ENCODE data around the gene STAT2. TPM values are rescaled to one million over a fixed set of nuclear protein-coding genes. Genes with fewer than 3 reads are reported as not detected.

Gene STAT2
- total RNA-seq, 1 donor from 2014 or later = 188 TPM

DNA sequence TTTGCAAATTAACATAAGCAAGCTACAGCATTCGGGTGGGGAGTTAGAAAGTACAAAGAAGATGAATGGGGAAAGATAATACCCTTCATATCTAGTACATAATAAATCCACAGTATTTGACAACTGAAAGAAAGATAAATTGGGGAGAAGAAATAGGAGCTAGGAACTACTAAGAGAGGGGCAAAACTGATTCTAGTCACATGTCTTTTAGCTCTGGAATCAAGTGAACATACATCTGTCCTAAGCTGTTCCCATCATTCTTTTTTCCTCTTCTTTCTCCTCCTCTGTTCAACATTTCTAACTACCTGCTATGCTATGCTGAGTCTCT, 18.0 kb upstream of the STAT2 start:
- Mint-ChIP-seq H3K4me3 (no peak overlapping the region), H3K9me3 (peaks cover 6% of the 10 kb centered on the region), H3K27me3 (ENCODE audit: low read depth) (peaks cover 4% of the 10 kb centered on the region), H3K27ac (no peak overlapping the region), H3K4me1 (peaks cover 11% of the 10 kb centered on the region), H3K36me3 (no peaks in the 10 kb centered on the region)
- DNase-seq (ENCODE audit: low spot score in 2 of 2, unreplicated experiment in 2 of 2) = no peak
- TF ChIP-seq, protein P1, sequence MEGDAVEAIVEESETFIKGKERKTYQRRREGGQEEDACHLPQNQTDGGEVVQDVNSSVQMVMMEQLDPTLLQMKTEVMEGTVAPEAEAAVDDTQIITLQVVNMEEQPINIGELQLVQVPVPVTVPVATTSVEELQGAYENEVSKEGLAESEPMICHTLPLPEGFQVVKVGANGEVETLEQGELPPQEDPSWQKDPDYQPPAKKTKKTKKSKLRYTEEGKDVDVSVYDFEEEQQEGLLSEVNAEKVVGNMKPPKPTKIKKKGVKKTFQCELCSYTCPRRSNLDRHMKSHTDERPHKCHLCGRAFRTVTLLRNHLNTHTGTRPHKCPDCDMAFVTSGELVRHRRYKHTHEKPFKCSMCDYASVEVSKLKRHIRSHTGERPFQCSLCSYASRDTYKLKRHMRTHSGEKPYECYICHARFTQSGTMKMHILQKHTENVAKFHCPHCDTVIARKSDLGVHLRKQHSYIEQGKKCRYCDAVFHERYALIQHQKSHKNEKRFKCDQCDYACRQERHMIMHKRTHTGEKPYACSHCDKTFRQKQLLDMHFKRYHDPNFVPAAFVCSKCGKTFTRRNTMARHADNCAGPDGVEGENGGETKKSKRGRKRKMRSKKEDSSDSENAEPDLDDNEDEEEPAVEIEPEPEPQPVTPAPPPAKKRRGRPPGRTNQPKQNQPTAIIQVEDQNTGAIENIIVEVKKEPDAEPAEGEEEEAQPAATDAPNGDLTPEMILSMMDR (IDR thresholded peaks at IDR 0.05; ENCODE audit: unreplicated experiment) = no peak

DNA sequence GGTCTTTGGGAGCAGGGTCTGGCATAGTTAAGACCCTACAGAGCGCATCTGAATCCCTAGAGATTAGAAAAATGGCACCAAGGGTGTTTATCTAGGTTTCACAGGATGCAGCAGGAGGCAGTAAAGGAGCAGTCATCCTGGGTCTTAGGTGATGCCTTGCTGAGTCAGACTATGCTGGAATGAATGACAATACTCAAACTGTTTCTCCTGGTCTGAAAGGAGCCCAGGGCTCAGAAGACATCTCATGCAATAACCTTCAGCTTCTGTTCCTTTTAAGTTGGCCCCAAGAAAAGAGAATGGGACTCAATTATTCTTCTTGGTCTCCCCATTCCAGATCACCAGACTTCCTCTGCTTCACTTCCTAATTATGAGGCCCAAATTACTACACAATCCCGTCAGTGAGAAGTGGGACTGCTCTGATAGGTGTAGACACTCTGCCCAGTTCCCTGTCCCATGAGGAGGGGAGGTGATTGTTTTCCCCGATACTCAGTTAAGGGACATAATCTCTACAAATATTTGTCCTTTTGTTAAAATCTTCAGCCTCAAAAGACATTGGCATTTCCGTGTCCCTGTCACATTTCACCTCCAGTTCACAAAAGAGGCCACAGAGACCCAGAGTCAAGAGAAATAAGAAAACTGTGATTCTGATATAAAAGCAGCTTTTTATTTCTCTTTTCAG, 17.5 kb upstream of the STAT2 start:
- peaks cover 4% of the 10 kb centered on the region for H3K27me3 Mint-ChIP-seq (ENCODE audit: low read depth)
- peaks cover 10% of the 10 kb centered on the region for H3K9me3 Mint-ChIP-seq
- TF ChIP-seq, protein P1 (IDR thresholded peaks at IDR 0.05; ENCODE audit: unreplicated experiment) = no peak
- DNase-seq (ENCODE audit: low spot score in 2 of 2, unreplicated experiment in 2 of 2) = no peak
- no peaks in the 10 kb centered on the region for H3K36me3 Mint-ChIP-seq
- peaks cover 11% of the 10 kb centered on the region for H3K4me1 Mint-ChIP-seq
- H3K27ac Mint-ChIP-seq = no peak overlapping the region
- H3K4me3 Mint-ChIP-seq = no peak overlapping the region

DNA sequence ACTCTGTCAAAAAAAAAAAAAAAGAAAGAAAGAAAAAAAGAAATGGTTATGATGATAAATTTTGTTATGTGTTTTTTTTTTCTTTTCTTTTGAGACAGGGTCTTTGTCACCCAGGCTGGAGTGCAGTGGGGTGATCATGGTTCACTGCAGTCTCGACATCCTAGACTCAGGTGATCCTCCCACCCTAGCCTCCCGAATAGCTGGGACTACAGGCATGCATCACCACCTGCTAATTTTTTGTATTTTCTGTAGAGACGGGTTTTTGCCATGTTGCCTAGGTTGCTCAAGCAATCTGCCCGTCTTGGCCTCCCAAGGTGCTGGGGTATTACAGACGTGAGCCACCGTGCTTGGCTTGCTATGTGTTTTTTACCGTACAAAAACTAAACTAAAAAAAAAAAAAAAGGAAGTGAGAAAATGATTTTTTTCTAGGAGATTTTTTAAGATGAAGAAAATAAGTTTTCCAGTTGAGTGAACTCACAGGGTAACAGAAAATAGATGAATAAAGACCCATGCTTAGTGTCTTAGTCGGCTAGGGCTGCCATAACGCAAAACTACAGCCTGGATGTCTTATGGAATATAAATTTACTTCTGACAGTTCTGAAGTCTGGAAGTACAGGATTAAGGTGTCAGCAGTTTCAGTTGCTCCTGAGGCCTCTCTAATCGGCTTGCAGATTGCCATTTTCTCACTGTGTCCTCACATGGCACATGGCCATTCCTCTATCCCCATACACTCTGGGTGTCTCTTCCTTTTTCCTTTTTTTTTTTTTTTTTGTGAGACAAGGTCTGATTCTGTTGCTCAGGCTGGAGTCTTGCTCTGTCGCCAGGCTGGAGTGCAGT, 15.9 kb upstream of the STAT2 start:
- H3K9me3 Mint-ChIP-seq = peaks cover 11% of the 10 kb centered on the region
- TF ChIP-seq, protein P1 (IDR thresholded peaks at IDR 0.05; ENCODE audit: unreplicated experiment) = no peak
- peaks cover 11% of the 10 kb centered on the region for H3K4me1 Mint-ChIP-seq
- H3K4me3 Mint-ChIP-seq = no peak overlapping the region
- peaks cover 8% of the 10 kb centered on the region for H3K27me3 Mint-ChIP-seq (ENCODE audit: low read depth)
- H3K27ac Mint-ChIP-seq = no peak overlapping the region
- no peaks in the 10 kb centered on the region for H3K36me3 Mint-ChIP-seq
- no peak for DNase-seq (ENCODE audit: low spot score in 2 of 2, unreplicated experiment in 2 of 2)

DNA sequence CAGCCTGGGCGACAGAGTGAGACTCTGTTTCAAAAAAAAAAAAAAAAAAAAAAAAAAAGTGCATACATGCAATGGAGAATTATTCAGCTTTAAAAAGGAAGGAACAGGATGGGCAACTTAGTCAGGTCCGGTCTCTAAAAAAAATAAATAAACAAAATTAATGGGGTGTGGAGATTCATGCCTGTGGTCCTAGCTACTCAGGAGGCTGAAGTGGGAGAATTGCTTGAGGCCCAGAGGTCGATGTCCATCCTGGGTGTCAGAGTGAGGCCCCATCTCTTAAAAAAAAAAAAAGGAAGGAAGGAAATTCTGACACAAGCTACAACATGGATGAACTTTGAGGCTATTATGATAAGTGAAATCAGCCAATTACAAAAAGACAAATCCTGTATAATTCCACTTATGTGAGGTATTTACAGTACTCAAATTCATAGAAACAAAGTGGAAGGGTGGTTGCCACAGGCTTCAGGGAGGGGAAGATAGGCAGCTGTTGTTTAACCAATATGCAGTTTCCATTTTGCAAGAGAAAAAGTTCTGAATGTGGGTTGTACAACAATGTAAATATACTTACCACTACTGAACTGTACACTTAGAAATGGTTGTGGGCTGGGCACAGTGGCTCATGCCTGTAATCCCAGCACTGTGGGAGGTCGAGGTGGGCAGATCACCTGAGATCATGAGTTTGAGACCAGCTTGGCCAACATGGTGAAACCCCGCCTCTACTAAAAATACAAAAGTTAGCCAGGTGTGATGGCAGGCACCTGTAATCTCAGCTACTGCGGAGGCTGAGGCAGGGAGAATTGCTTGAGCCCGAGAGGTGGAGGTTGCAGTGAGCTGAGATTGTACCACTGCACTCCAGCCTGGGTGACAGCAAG, 15.1 kb upstream of the STAT2 start:
- Mint-ChIP-seq H3K27me3 (ENCODE audit: low read depth) (peaks cover 6% of the 10 kb centered on the region), H3K36me3 (no peaks in the 10 kb centered on the region), H3K4me1 (peaks cover 11% of the 10 kb centered on the region), H3K27ac (no peak overlapping the region), H3K4me3 (no peak overlapping the region), H3K9me3 (peaks cover 11% of the 10 kb centered on the region)
- TF ChIP-seq, protein P1 (IDR thresholded peaks at IDR 0.05; ENCODE audit: unreplicated experiment) = no peak
- DNase-seq (ENCODE audit: low spot score in 2 of 2, unreplicated experiment in 2 of 2) = no peak

DNA sequence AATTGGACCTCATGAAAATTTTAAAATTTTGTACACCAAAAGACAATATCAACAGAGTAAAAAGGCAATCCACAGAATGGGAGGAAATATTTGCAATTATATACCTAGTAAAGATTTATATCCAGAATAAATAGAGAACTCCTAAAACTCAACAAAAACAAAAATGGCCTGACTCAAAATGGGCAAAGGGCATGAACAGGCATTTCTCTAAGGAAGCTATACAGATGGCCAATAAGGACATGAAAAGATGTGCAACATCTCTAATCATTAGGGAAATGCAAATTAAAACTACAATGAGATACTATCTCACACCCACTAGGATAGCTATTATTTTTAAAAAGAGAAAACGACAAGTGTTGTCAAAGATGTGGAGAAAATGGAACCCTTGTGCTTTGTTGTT, 13.6 kb upstream of the STAT2 start:
- DNase-seq (ENCODE audit: low spot score in 2 of 2, unreplicated experiment in 2 of 2) = no peak
- Mint-ChIP-seq H3K9me3 (peaks cover 11% of the 10 kb centered on the region), H3K4me1 (peaks cover 11% of the 10 kb centered on the region), H3K4me3 (no peak overlapping the region), H3K36me3 (no peaks in the 10 kb centered on the region), H3K27me3 (ENCODE audit: low read depth) (peaks cover 6% of the 10 kb centered on the region), H3K27ac (no peak overlapping the region)
- TF ChIP-seq, protein P1 (IDR thresholded peaks at IDR 0.05; ENCODE audit: unreplicated experiment) = no peak
